Measurements from ENCODE around the gene GALNT3.

The GALNT3 gene

DNA sequence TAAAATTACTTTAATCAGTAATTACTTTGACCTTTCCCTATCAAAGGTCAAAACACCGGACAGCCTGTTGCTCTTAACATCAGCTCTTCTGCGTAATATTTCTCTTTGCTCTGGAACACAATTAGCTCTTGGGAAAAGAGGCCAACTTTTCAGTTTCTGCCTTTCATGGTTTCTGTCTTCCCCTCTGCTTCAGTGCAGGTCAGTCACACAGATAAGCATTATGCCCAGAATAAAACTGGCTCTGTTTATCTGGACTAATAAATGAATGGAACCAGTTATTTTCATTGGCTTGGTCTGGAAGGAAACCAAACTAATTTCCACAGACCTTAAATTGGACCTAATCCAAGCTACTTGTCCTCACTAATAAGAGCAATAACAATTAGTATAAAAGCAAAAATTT, 26.2 kb upstream of the GALNT3 start:
- H3K4me1 ChIP-seq (ENCODE audit: insufficient read depth, low read length), result no peaks in the 10 kb centered on the region
- no peak overlapping the region for H2AFZ ChIP-seq (ENCODE audit: low read depth, low read length)
- no peak overlapping the region for H3K4me2 ChIP-seq (ENCODE audit: insufficient read depth, low read length)
- no peaks in the 10 kb centered on the region for H3K79me2 ChIP-seq (ENCODE audit: insufficient read depth, low read length)
- no peaks in the 10 kb centered on the region for H3K9me3 ChIP-seq (ENCODE audit: insufficient read depth, low read length, severe bottlenecking)
- TF ChIP-seq EZH2 (IDR thresholded peaks at IDR 0.05; ENCODE audit: borderline replicate concordance, low read depth, low read length, severe bottlenecking), result no peak
- TF ChIP-seq, protein P1, sequence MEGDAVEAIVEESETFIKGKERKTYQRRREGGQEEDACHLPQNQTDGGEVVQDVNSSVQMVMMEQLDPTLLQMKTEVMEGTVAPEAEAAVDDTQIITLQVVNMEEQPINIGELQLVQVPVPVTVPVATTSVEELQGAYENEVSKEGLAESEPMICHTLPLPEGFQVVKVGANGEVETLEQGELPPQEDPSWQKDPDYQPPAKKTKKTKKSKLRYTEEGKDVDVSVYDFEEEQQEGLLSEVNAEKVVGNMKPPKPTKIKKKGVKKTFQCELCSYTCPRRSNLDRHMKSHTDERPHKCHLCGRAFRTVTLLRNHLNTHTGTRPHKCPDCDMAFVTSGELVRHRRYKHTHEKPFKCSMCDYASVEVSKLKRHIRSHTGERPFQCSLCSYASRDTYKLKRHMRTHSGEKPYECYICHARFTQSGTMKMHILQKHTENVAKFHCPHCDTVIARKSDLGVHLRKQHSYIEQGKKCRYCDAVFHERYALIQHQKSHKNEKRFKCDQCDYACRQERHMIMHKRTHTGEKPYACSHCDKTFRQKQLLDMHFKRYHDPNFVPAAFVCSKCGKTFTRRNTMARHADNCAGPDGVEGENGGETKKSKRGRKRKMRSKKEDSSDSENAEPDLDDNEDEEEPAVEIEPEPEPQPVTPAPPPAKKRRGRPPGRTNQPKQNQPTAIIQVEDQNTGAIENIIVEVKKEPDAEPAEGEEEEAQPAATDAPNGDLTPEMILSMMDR (IDR thresholded peaks at IDR 0.05; ENCODE audit: borderline replicate concordance, extremely low read depth, low read length, poor library complexity, severe bottlenecking), result no peak
- H3K9ac ChIP-seq (ENCODE audit: low read depth, low read length), result no peak overlapping the region
- no peak overlapping the region for H3K4me3 ChIP-seq (ENCODE audit: low read depth in 1 of 2, low read length in 2 of 2)
- DNase-seq (no peak), ATAC-seq (ENCODE audit: insufficient read depth, low read depth) (no peak)
- no peak overlapping the region for H3K27ac ChIP-seq (ENCODE audit: low read length)
- no peaks in the 10 kb centered on the region for H3K36me3 ChIP-seq (ENCODE audit: insufficient read depth, low read length)
- no peaks in the 10 kb centered on the region for H4K20me1 ChIP-seq (ENCODE audit: insufficient read depth, low read length)
- H3K27me3 ChIP-seq (ENCODE audit: insufficient read depth, low read length, poor library complexity), result no peaks in the 10 kb centered on the region

- Histone ChIP-seq H2AFZ (ENCODE audit: low read depth, low read length) (no peak overlapping the region), H3K9ac (ENCODE audit: low read depth, low read length) (no peak overlapping the region), H3K27me3 (ENCODE audit: insufficient read depth, low read length, poor library complexity) (no peaks in the 10 kb centered on the region), H3K9me3 (ENCODE audit: insufficient read depth, low read length, severe bottlenecking) (no peaks in the 10 kb centered on the region), H3K27ac (ENCODE audit: low read length) (no peak overlapping the region), H3K4me2 (ENCODE audit: insufficient read depth, low read length) (no peak overlapping the region), H4K20me1 (ENCODE audit: insufficient read depth, low read length) (no peaks in the 10 kb centered on the region), H3K4me3 (ENCODE audit: low read depth in 1 of 2, low read length in 2 of 2) (no peak overlapping the region), H3K4me1 (ENCODE audit: insufficient read depth, low read length) (no peaks in the 10 kb centered on the region), H3K36me3 (ENCODE audit: insufficient read depth, low read length) (no peaks in the 10 kb centered on the region), H3K79me2 (ENCODE audit: insufficient read depth, low read length) (no peaks in the 10 kb centered on the region)
- TF ChIP-seq, protein P1 (IDR thresholded peaks at IDR 0.05; ENCODE audit: borderline replicate concordance, extremely low read depth, low read length, poor library complexity, severe bottlenecking), result no peak
- TF ChIP-seq EZH2 (IDR thresholded peaks at IDR 0.05; ENCODE audit: borderline replicate concordance, low read depth, low read length, severe bottlenecking), result no peak
- DNase-seq, result no peak
- ATAC-seq (ENCODE audit: insufficient read depth, low read depth), result no peak
Observed at GRCh38 chr2:165818920-165819319, 24.9 kb upstream of the GALNT3 start.

GRCh38 chr2:165815299-165816141, 21.5 kb upstream of the GALNT3 start:
- H3K27ac ChIP-seq (ENCODE audit: low read length), result no peak overlapping the region
- no peak overlapping the region for H2AFZ ChIP-seq (ENCODE audit: low read depth, low read length)
- no peaks in the 10 kb centered on the region for H3K9me3 ChIP-seq (ENCODE audit: insufficient read depth, low read length, severe bottlenecking)
- H3K4me1 ChIP-seq (ENCODE audit: insufficient read depth, low read length), result no peaks in the 10 kb centered on the region
- H3K36me3 ChIP-seq (ENCODE audit: insufficient read depth, low read length), result no peaks in the 10 kb centered on the region
- no peaks in the 10 kb centered on the region for H3K27me3 ChIP-seq (ENCODE audit: insufficient read depth, low read length, poor library complexity)
- no peak for ATAC-seq (ENCODE audit: insufficient read depth, low read depth)
- DNase-seq, result no peak
- no peak overlapping the region for H3K9ac ChIP-seq (ENCODE audit: low read depth, low read length)
- TF ChIP-seq, protein P1 (IDR thresholded peaks at IDR 0.05; ENCODE audit: borderline replicate concordance, extremely low read depth, low read length, poor library complexity, severe bottlenecking), result no peak
- TF ChIP-seq EZH2 (IDR thresholded peaks at IDR 0.05; ENCODE audit: borderline replicate concordance, low read depth, low read length, severe bottlenecking), result no peak
- H3K79me2 ChIP-seq (ENCODE audit: insufficient read depth, low read length), result no peaks in the 10 kb centered on the region
- no peak overlapping the region for H3K4me3 ChIP-seq (ENCODE audit: low read depth in 1 of 2, low read length in 2 of 2)
- H4K20me1 ChIP-seq (ENCODE audit: insufficient read depth, low read length), result no peaks in the 10 kb centered on the region
- no peak overlapping the region for H3K4me2 ChIP-seq (ENCODE audit: insufficient read depth, low read length)

All from DND-41 (cell line).